HEK293 (cell line): ENCODE data around the gene ADCYAP1R1.

Experiments
- CTCF ChIA-PET: fragments of 350-600 bp; formaldehyde crosslinking; extraction: SDS; loops from one replicate; lab custom pipeline; 2021; ENCODE audit warnings: antibody characterized with exemption; lab: Yijun Ruan, JAX
- POLR2A ChIA-PET: fragments of 300-600 bp; formaldehyde crosslinking; extraction: SDS; loops from one replicate; lab custom pipeline; 2020; ENCODE audit warnings: antibody characterized with exemption, inconsistent platforms; lab: Yijun Ruan, JAX
- H3K27ac ChIP-seq: fragments of 200-500 bp; sonication (Bioruptor generic); 2 replicates; pipeline ENCODE4 v1.5.1; 2014; ENCODE audit warnings: low read depth, low read length, control low read depth, inconsistent platforms; ENCODE audit errors: extremely low read depth
- H3K36me3 ChIP-seq, 2 experiments: fragments of 200-500 bp in 1 of 2; sonication (Bioruptor generic) in 1 of 2; 1 replicate in 1 of 2; 2 replicates in 1 of 2; pipeline ENCODE4 v1.5.1; 2014 to 2017; ENCODE audit warnings: inconsistent platforms in 2 of 2, low read length in 2 of 2; ENCODE audit not compliant: control insufficient read depth in 2 of 2, insufficient read depth in 1 of 2
- H3K4me1 ChIP-seq: fragments of 200-500 bp; sonication (Bioruptor generic); 2 replicates; pipeline ENCODE4 v1.5.1; 2014; ENCODE audit warnings: mild to moderate bottlenecking, low read length, inconsistent platforms; ENCODE audit not compliant: control insufficient read depth, insufficient read depth
- H3K4me3 ChIP-seq: 2 replicates; pipeline ENCODE4 v1.5.1; 2011; ENCODE audit warnings: low read depth, mild to moderate bottlenecking, control low read depth, low read length, moderate library complexity
- H3K9me3 ChIP-seq: fragments of 200-500 bp; sonication (Bioruptor generic); 2 replicates; pipeline ENCODE4 v1.5.1; 2014; ENCODE audit warnings: low read depth, low read length, inconsistent platforms; ENCODE audit not compliant: control insufficient read depth, insufficient read depth
- YY2 ChIP-seq: fragments of 450-650 bp; formaldehyde crosslinking; IDR thresholded peaks from 2 replicates; pipeline ENCODE4 v1.5.1; 2016; ENCODE audit warnings: missing biosample characterization, missing genetic modification characterization
- ZFP37 ChIP-seq: fragments of 450-650 bp; formaldehyde crosslinking; IDR thresholded peaks from 2 replicates; pipeline ENCODE4 v1.5.1; 2016; ENCODE audit warnings: missing biosample characterization, missing genetic modification characterization
- ZNF16 ChIP-seq: fragments of 450-650 bp; formaldehyde crosslinking; IDR thresholded peaks from 2 replicates; pipeline ENCODE4 v1.5.1; 2016; ENCODE audit warnings: low read depth, missing biosample characterization, missing genetic modification characterization
- ZNF248 ChIP-seq: fragments of 450-650 bp; formaldehyde crosslinking; IDR thresholded peaks from 2 replicates; pipeline ENCODE4 v1.5.1; 2017; ENCODE audit warnings: missing biosample characterization, missing genetic modification characterization
- ZNF274 ChIP-seq, 2 experiments: fragments of 200-500 bp in 1 of 2; fragments of 450-650 bp in 1 of 2; sonication (Bioruptor generic) in 1 of 2; formaldehyde crosslinking in 1 of 2; IDR thresholded peaks; 2 replicates each; pipeline versions ENCODE4 v1.5.1 to v1.6.1; 2014 to 2016; ENCODE audit warnings: borderline replicate concordance in 1 of 2, inconsistent platforms in 1 of 2, low read length in 1 of 2, missing biosample characterization in 1 of 2, missing genetic modification characterization in 1 of 2
- ZNF335 ChIP-seq: fragments of 450-650 bp; formaldehyde crosslinking; conservative IDR thresholded peaks from 2 replicates; pipeline ENCODE4 v1.5.1; 2016; ENCODE audit warnings: missing biosample characterization, missing genetic modification characterization
- ZNF513 ChIP-seq: fragments of 450-650 bp; IDR thresholded peaks from 2 replicates; pipeline ENCODE4 v1.5.1; 2018; ENCODE audit warnings: missing biosample characterization, missing genetic modification characterization
- ZNF514 ChIP-seq: fragments of 450-650 bp; formaldehyde crosslinking; IDR thresholded peaks from 2 replicates; pipeline ENCODE4 v1.5.1; 2016; ENCODE audit warnings: missing biosample characterization, missing genetic modification characterization
- ZNF561 ChIP-seq: fragments of 450-650 bp; IDR thresholded peaks from 2 replicates; pipeline ENCODE4 v1.5.1; 2018; ENCODE audit warnings: missing biosample characterization, missing genetic modification characterization, borderline replicate concordance
- ZNF621 ChIP-seq: fragments of 450-650 bp; formaldehyde crosslinking; IDR thresholded peaks from 2 replicates; pipeline ENCODE4 v1.5.1; 2017; ENCODE audit warnings: missing biosample characterization, missing genetic modification characterization
- ZNF654 ChIP-seq: fragments of 450-650 bp; formaldehyde crosslinking; IDR thresholded peaks from 2 replicates; pipeline ENCODE4 v1.5.1; 2016; ENCODE audit warnings: low read depth, missing biosample characterization, missing genetic modification characterization
- ZNF701 ChIP-seq: fragments of 450-650 bp; formaldehyde crosslinking; IDR thresholded peaks from 2 replicates; pipeline ENCODE4 v1.5.1; 2016; ENCODE audit warnings: missing biosample characterization, missing genetic modification characterization
- ZNF785 ChIP-seq: fragments of 450-650 bp; formaldehyde crosslinking; IDR thresholded peaks from 2 replicates; pipeline ENCODE4 v1.5.1; 2016; ENCODE audit warnings: missing biosample characterization, missing genetic modification characterization
- ZNF843 ChIP-seq: fragments of 450-650 bp; formaldehyde crosslinking; IDR thresholded peaks from 2 replicates; pipeline ENCODE4 v1.5.1; 2016; ENCODE audit warnings: missing biosample characterization, missing genetic modification characterization
- TF ChIP-seq, protein P1 (sequence below): fragments of 450-650 bp; IDR thresholded peaks from 2 replicates; pipeline ENCODE4 v1.5.1; 2018; ENCODE audit warnings: missing biosample characterization, mild to moderate bottlenecking, missing genetic modification characterization
- TF ChIP-seq, protein P2 (sequence below): fragments of 450-650 bp; formaldehyde crosslinking; IDR thresholded peaks from 2 replicates; pipeline ENCODE4 v1.5.1; 2016; ENCODE audit warnings: missing biosample characterization, missing genetic modification characterization
- TF ChIP-seq, protein P3 (sequence below): fragments of 450-650 bp; formaldehyde crosslinking; IDR thresholded peaks from 2 replicates; pipeline ENCODE4 v1.5.1; 2017; ENCODE audit warnings: missing biosample characterization, missing genetic modification characterization
- TF ChIP-seq, protein P4 (sequence below): fragments of 450-650 bp; formaldehyde crosslinking; IDR thresholded peaks from 2 replicates; pipeline ENCODE4 v1.5.1; 2016; ENCODE audit warnings: missing biosample characterization, missing genetic modification characterization

ADCYAP1R1 gene

GRCh38 chr7:31133497-31133896 lies 81.4 kb downstream of the ADCYAP1R1 start:
- H3K27ac ChIP-seq, result no peak overlapping the region
- H3K36me3 ChIP-seq, result no peaks in the 10 kb centered on the region
- no peaks in the 10 kb centered on the region for H3K9me3 ChIP-seq
- TF ChIP-seq ZNF701 (tag by site-specific recombination) (no peak), ZNF621 (tag by site-specific recombination) (no peak), ZFP37 (tag by site-specific recombination) (no peak), ZNF335 (tag by site-specific recombination) (no peak)
- no peak overlapping the region for H3K4me3 ChIP-seq
- ChIA-PET CTCF (interaction anchor here (0.6 to 6.6 kb wide), 26 partner anchors 10 to 610 kb away, joined by 3 to 61 read pairs (median 4); no protein-coding TSS in a partner anchor), POLR2A (no interaction called here)
- H3K4me1 ChIP-seq, result no peaks in the 10 kb centered on the region

GRCh38 chr7:31134246-31135188 lies 82.4 kb downstream of the ADCYAP1R1 start:
- Histone ChIP-seq H3K9me3 (no peaks in the 10 kb centered on the region), H3K4me1 (no peaks in the 10 kb centered on the region), H3K4me3 (no peak overlapping the region), H3K36me3 (no peaks in the 10 kb centered on the region), H3K27ac (no peak overlapping the region)
- CTCF ChIA-PET, result interaction anchor here (0.5 to 6.6 kb wide), 53 partner anchors 8 to 1071 kb away, joined by 3 to 61 read pairs (median 4); partner anchors contain the start of gene NEUROD6
- POLR2A ChIA-PET, result no interaction called here
- TF ChIP-seq, protein P1, sequence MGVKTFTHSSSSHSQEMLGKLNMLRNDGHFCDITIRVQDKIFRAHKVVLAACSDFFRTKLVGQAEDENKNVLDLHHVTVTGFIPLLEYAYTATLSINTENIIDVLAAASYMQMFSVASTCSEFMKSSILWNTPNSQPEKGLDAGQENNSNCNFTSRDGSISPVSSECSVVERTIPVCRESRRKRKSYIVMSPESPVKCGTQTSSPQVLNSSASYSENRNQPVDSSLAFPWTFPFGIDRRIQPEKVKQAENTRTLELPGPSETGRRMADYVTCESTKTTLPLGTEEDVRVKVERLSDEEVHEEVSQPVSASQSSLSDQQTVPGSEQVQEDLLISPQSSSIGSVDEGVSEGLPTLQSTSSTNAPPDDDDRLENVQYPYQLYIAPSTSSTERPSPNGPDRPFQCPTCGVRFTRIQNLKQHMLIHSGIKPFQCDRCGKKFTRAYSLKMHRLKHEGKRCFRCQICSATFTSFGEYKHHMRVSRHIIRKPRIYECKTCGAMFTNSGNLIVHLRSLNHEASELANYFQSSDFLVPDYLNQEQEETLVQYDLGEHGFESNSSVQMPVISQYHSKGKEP (tag by site-specific recombination), result no peak
- peak; percentile 88 for TF ChIP-seq ZNF654 (tag by site-specific recombination)
- TF ChIP-seq, protein P2, sequence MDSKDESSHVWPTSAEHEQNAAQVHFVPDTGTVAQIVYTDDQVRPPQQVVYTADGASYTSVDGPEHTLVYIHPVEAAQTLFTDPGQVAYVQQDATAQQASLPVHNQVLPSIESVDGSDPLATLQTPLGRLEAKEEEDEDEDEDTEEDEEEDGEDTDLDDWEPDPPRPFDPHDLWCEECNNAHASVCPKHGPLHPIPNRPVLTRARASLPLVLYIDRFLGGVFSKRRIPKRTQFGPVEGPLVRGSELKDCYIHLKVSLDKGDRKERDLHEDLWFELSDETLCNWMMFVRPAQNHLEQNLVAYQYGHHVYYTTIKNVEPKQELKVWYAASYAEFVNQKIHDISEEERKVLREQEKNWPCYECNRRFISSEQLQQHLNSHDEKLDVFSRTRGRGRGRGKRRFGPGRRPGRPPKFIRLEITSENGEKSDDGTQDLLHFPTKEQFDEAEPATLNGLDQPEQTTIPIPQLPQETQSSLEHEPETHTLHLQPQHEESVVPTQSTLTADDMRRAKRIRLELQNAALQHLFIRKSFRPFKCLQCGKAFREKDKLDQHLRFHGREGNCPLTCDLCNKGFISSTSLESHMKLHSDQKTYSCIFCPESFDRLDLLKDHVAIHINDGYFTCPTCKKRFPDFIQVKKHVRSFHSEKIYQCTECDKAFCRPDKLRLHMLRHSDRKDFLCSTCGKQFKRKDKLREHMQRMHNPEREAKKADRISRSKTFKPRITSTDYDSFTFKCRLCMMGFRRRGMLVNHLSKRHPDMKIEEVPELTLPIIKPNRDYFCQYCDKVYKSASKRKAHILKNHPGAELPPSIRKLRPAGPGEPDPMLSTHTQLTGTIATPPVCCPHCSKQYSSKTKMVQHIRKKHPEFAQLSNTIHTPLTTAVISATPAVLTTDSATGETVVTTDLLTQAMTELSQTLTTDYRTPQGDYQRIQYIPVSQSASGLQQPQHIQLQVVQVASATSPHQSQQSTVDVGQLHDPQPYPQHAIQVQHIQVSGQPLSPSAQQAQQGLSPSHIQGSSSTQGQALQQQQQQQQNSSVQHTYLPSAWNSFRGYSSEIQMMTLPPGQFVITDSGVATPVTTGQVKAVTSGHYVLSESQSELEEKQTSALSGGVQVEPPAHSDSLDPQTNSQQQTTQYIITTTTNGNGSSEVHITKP (tag by site-specific recombination), result peak; percentile 82

- no peaks in the 10 kb centered on the region for H3K9me3 ChIP-seq
- no peaks in the 10 kb centered on the region for H3K4me1 ChIP-seq
- no peak overlapping the region for H3K4me3 ChIP-seq
- no peak overlapping the region for H3K27ac ChIP-seq
- TF ChIP-seq ZNF513 (no peak), ZNF274 (IDR thresholded peaks at IDR 0.05; ENCODE audit: low read length) (no peak), ZNF274 (tag by site-specific recombination; IDR thresholded peaks at IDR 0.05; ENCODE audit: borderline replicate concordance) (no peak), ZNF16 (tag by site-specific recombination) (no peak), ZNF514 (tag by site-specific recombination) (no peak), ZNF561 (tag by site-specific recombination) (no peak), YY2 (tag by site-specific recombination) (no peak), ZNF248 (tag by site-specific recombination) (no peak), ZNF785 (tag by site-specific recombination) (no peak), ZNF843 (tag by site-specific recombination) (no peak)
- TF ChIP-seq, protein P3, sequence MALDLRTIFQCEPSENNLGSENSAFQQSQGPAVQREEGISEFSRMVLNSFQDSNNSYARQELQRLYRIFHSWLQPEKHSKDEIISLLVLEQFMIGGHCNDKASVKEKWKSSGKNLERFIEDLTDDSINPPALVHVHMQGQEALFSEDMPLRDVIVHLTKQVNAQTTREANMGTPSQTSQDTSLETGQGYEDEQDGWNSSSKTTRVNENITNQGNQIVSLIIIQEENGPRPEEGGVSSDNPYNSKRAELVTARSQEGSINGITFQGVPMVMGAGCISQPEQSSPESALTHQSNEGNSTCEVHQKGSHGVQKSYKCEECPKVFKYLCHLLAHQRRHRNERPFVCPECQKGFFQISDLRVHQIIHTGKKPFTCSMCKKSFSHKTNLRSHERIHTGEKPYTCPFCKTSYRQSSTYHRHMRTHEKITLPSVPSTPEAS (tag by site-specific recombination), result no peak
- TF ChIP-seq, protein P4, sequence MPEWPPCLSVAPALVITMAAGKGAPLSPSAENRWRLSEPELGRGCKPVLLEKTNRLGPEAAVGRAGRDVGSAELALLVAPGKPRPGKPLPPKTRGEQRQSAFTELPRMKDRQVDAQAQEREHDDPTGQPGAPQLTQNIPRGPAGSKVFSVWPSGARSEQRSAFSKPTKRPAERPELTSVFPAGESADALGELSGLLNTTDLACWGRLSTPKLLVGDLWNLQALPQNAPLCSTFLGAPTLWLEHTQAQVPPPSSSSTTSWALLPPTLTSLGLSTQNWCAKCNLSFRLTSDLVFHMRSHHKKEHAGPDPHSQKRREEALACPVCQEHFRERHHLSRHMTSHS (tag by site-specific recombination), result no peak
- POLR2A ChIA-PET, result no interaction called here
- CTCF ChIA-PET, result interaction anchor here (0.8 to 5.3 kb wide), 3 partner anchors 495 to 591 kb away, joined by 3 to 61 read pairs (median 3); no protein-coding TSS in a partner anchor
- no peaks in the 10 kb centered on the region for H3K36me3 ChIP-seq
Observed at GRCh38 chr7:31137234-31137633, 85.1 kb downstream of the ADCYAP1R1 start.
